ENCODE results near the gene OGFOD2. TPM values are rescaled to one million over a fixed set of nuclear protein-coding genes. Genes with fewer than 3 reads are reported as not detected.

Gene OGFOD2
- polyA plus RNA-seq, 1 donor (not counting 4 experiments of a cell fraction or from before 2014, with no cell fraction given) = 6.9 TPM

DNA sequence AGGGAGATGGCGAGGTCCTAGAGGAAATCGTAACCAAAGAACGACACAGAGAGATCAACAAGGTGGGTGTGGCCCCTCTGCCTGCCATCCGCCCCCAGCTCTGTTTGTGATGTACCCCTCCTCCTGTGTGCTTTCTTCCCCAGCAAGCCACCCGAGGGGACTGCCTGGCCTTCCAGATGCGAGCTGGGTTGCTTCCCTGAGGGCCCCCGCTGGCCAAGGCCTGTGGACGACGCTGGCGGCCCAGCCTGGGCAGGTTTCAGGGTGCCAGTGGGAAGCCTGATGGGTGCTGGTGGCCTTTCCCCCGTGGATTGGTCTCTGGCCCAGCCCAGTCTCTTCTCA lies 7.4 kb downstream of the OGFOD2 start:
- Histone ChIP-seq H3K36me3 (ENCODE audit: control insufficient read depth in 2 of 2, extremely low read depth in 1 of 2, insufficient read depth in 2 of 2, low read length in 2 of 2) (peaks cover 11 to 23% of the 10 kb centered on the region in 2 experiments), H3K27me3 (ENCODE audit: control insufficient read depth, extremely low read depth, insufficient read depth, low read length) (no peaks in the 10 kb centered on the region), H3K9ac (ENCODE audit: control insufficient read depth, extremely low read depth, insufficient read depth, low read length) (no peak overlapping the region), H4K20me1 (ENCODE audit: control insufficient read depth, extremely low read depth, insufficient read depth, low read length) (no peaks in the 10 kb centered on the region), H3K4me2 (ENCODE audit: control insufficient read depth, extremely low read depth, insufficient read depth, low read depth, low read length) (no peak overlapping the region), H3K9me3 (ENCODE audit: control insufficient read depth, low read depth, low read length) (no peaks in the 10 kb centered on the region), H3K9me1 (ENCODE audit: control insufficient read depth, extremely low read depth, insufficient read depth, low read length) (peaks cover 2% of the 10 kb centered on the region), H2AFZ (ENCODE audit: control insufficient read depth, low read length) (no peak overlapping the region), H3K4me1 (ENCODE audit: control insufficient read depth, extremely low read depth, insufficient read depth, low read length) (peaks cover 20% of the 10 kb centered on the region), H3K4me3 (ENCODE audit: control insufficient read depth in 2 of 3, extremely low read depth in 1 of 3, insufficient read depth in 2 of 3, low read depth in 1 of 3, low read length in 3 of 3) (no peak overlapping the region), H3K79me2 (ENCODE audit: control insufficient read depth, insufficient read depth, low read length) (peaks cover 31% of the 10 kb centered on the region), H3K27ac (ENCODE audit: control insufficient read depth, insufficient read depth, low read length) (no peak overlapping the region)
- dilution Hi-C loops (cut with MboI; ENCODE audit: extremely low pct_ligation_motif_present, low sequenced_read_pairs) = no loop called here
- DNase-seq (ENCODE audit: low read depth, low spot score) (no peak), FAIRE-seq (no peak)
- no peak for TF ChIP-seq EZH2 (IDR thresholded peaks at IDR 0.05; ENCODE audit: low read length)
- no peak for TF ChIP-seq CTCF (optimal IDR thresholded peaks at IDR 0.05 in 1 of 3, IDR thresholded peaks at IDR 0.05 in 1 of 3, conservative IDR thresholded peaks at IDR 0.05 in 1 of 3; ENCODE audit: extremely low read depth in 1 of 3, insufficient read depth in 2 of 3, low read length in 3 of 3)

- H4K20me1 ChIP-seq (ENCODE audit: control insufficient read depth, extremely low read depth, insufficient read depth, low read length) = no peaks in the 10 kb centered on the region
- H3K9me3 ChIP-seq (ENCODE audit: control insufficient read depth, low read depth, low read length) = no peaks in the 10 kb centered on the region
- dilution Hi-C loops (cut with MboI; ENCODE audit: extremely low pct_ligation_motif_present, low sequenced_read_pairs) = no loop called here
- no peak overlapping the region for H2AFZ ChIP-seq (ENCODE audit: control insufficient read depth, low read length)
- peaks cover 30% of the 10 kb centered on the region for H3K79me2 ChIP-seq (ENCODE audit: control insufficient read depth, insufficient read depth, low read length)
- FAIRE-seq (no peak), DNase-seq (ENCODE audit: low read depth, low spot score) (no peak)
- TF ChIP-seq CTCF (optimal IDR thresholded peaks at IDR 0.05 in 1 of 3, IDR thresholded peaks at IDR 0.05 in 1 of 3, conservative IDR thresholded peaks at IDR 0.05 in 1 of 3; ENCODE audit: extremely low read depth in 1 of 3, insufficient read depth in 2 of 3, low read length in 3 of 3) = no peak
- no peak for TF ChIP-seq EZH2 (IDR thresholded peaks at IDR 0.05; ENCODE audit: low read length)
- H3K4me3 ChIP-seq (ENCODE audit: control insufficient read depth in 2 of 3, extremely low read depth in 1 of 3, insufficient read depth in 2 of 3, low read depth in 1 of 3, low read length in 3 of 3) = no peak overlapping the region
- no peak overlapping the region for H3K27ac ChIP-seq (ENCODE audit: control insufficient read depth, insufficient read depth, low read length)
- no peak overlapping the region for H3K9ac ChIP-seq (ENCODE audit: control insufficient read depth, extremely low read depth, insufficient read depth, low read length)
- peaks cover 13 to 21% of the 10 kb centered on the region in 2 experiments for H3K36me3 ChIP-seq (ENCODE audit: control insufficient read depth in 2 of 2, extremely low read depth in 1 of 2, insufficient read depth in 2 of 2, low read length in 2 of 2)
- H3K9me1 ChIP-seq (ENCODE audit: control insufficient read depth, extremely low read depth, insufficient read depth, low read length) = peaks cover 2% of the 10 kb centered on the region
- peaks cover 20% of the 10 kb centered on the region for H3K4me1 ChIP-seq (ENCODE audit: control insufficient read depth, extremely low read depth, insufficient read depth, low read length)
- no peak overlapping the region for H3K4me2 ChIP-seq (ENCODE audit: control insufficient read depth, extremely low read depth, insufficient read depth, low read depth, low read length)
- no peaks in the 10 kb centered on the region for H3K27me3 ChIP-seq (ENCODE audit: control insufficient read depth, extremely low read depth, insufficient read depth, low read length)
Measured at GRCh38 chr12:122982963-122983788, 8.1 kb downstream of the OGFOD2 start.
